Measurements from ENCODE around the gene CIPC. TPM values are rescaled to one million over a fixed set of nuclear protein-coding genes. Genes with fewer than 3 reads are reported as not detected.

Gene CIPC
- total and polyA plus RNA-seq, 9 donors, result 7.0 to 32.4 (median 21.4) TPM

DNA sequence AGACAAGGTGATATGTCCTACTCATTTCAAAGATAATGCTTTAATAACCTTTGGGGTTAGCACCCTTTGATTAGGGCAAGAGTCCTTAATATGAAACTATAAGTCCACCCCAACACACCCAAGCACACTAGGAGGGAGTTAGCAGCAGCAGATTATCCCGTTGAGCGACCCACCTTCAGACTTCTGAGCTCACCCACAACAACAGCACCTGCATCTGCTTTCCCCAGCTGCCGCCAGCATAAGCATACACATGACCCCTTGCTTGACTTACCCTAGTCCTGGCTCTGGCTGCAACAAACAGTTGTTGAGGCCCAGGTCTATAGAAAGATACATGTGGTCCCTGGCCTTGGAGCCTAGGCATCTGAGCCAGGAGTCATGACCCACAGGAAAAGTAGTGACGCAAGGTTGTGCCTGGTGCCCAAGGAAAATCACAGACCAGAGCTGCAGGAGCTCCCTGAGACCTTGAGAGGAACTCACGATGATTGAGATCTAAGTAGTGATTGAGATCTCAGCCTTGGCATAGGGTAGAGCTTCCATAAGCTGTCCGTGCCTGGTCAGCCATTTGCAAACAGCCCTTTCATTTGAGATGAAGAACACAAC is 24.6 kb downstream of the CIPC start:
- intact Hi-C loops (cut with DNase I), result no loop called here
- no peak overlapping the region for H3K27ac ChIP-seq
- no peak for TF ChIP-seq EP300 (IDR thresholded peaks at IDR 0.05)
- TF ChIP-seq POLR2A (IDR thresholded peaks at IDR 0.05), result no peak
- TF ChIP-seq, protein P1, sequence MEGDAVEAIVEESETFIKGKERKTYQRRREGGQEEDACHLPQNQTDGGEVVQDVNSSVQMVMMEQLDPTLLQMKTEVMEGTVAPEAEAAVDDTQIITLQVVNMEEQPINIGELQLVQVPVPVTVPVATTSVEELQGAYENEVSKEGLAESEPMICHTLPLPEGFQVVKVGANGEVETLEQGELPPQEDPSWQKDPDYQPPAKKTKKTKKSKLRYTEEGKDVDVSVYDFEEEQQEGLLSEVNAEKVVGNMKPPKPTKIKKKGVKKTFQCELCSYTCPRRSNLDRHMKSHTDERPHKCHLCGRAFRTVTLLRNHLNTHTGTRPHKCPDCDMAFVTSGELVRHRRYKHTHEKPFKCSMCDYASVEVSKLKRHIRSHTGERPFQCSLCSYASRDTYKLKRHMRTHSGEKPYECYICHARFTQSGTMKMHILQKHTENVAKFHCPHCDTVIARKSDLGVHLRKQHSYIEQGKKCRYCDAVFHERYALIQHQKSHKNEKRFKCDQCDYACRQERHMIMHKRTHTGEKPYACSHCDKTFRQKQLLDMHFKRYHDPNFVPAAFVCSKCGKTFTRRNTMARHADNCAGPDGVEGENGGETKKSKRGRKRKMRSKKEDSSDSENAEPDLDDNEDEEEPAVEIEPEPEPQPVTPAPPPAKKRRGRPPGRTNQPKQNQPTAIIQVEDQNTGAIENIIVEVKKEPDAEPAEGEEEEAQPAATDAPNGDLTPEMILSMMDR (IDR thresholded peaks at IDR 0.05), result no peak
- DNase-seq, result no peak
- no peaks in the 10 kb centered on the region for H3K36me3 ChIP-seq
- no peaks in the 10 kb centered on the region for H3K4me1 ChIP-seq (ENCODE audit: insufficient read depth)
- no peaks in the 10 kb centered on the region for H3K27me3 ChIP-seq
- no peak overlapping the region for H3K4me3 ChIP-seq
- H3K9me3 ChIP-seq, result no peaks in the 10 kb centered on the region
- WGBS, 3 donors, result 83 to 93% (median 85%) methylated on average over 6 of the region's 6 CpGs

DNA sequence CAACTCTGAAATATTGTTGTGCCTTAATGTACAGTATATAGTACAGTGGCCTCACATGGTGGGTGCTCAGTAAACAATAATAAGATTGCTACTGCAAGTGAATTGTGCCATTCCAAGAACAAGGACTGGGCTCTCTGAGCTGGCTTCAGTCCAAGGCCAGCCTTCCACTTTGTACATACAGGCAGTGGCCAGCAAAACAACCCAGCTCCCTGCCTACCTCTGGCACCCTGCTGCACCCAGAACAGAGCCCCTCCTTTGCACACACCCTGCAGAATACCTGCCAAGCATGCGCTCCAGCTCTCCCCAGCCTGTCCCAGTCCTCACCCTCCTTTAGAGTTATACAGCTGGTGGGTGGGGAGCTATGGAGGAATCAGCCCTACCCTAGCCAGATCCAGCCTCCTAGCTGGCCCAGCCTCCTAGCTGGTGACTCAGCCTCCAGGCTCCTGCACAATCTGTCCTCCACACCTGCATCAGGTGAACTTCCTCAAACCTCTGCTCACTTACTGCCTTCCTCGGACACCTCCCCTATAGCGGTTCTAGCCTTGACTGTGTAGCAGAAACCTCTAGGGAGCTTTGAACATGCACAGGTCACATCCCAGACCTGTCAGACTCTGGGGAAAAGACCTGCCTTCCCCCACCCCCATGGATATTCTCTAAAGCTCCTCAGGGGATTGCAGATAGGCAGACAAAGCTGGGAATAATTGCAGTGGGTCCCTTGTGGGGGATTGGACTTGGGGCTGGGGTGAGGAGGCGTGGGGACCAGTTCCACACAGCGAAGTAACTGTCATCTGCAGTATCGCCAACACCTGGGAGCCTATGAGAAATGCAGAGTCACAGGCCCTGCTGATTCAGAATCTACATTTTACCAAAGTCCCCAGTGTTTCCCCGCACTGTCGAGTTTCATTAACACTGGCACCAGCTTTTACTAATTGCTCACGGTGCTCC is 25.6 kb downstream of the CIPC start:
- Histone ChIP-seq H3K36me3 (no peaks in the 10 kb centered on the region), H3K9me3 (no peaks in the 10 kb centered on the region), H3K27ac (no peak overlapping the region), H3K4me1 (ENCODE audit: insufficient read depth) (no peaks in the 10 kb centered on the region), H3K27me3 (no peaks in the 10 kb centered on the region), H3K4me3 (no peak overlapping the region)
- intact Hi-C loops (cut with DNase I), result no loop called here
- no peak for TF ChIP-seq POLR2A (IDR thresholded peaks at IDR 0.05)
- TF ChIP-seq, protein P1 (IDR thresholded peaks at IDR 0.05), result no peak
- TF ChIP-seq EP300 (IDR thresholded peaks at IDR 0.05), result no peak
- 85 to 89% (median 89%) methylated on average over 9 of the region's 9 CpGs for WGBS, 3 donors
- DNase-seq, result no peak

DNA sequence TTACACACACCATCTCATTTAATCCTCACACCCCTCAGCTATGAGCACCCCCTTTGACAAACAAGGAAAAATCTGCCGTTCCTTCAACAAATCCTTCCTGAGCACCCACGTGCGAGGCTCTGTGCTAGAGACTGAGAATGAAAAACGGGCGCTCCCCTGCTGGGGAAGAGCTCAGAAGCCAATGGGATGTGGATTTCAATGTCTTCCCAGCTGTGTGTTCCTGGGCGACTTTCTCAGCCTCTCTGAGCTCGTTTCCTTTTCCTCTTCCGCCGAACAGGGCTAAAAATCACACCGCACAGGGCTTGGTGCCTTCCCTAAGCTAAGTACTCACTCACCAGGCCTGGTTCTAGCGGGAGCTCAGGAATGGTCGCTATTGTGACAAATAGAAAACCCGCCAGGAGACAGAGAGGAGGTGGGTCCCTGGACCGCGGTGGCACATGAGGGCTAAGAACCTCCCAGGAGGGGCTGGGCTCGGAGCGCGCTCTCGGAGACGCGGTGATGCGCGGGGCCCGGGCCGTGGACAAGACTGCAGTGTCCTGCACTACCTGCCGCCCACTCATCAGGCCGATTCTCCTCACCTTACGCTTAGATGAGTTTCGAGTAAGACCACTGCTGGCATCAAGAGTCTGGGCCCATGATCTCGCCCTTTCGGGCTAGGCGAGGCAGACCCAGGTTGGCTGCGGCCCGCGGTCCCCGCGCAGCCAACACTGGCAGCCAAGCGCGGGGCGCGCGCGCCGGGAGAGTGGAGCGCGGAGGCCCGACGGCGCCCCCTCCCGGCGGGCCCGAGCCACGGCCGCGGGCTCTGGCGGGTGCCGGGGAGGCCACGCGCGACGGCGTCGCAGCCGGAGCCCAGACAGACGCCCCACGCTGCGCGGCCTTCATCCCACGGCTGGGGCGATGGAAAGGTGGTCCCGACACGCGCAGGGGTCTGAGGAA is 26.6 kb downstream of the CIPC start:
- intact Hi-C loops (cut with DNase I), result no loop called here
- no peak overlapping the region for H3K27ac ChIP-seq
- peak overlapping the region; percentile 45 for H3K4me3 ChIP-seq
- no peaks in the 10 kb centered on the region for H3K27me3 ChIP-seq
- no peak for TF ChIP-seq POLR2A (IDR thresholded peaks at IDR 0.05)
- no peak for TF ChIP-seq EP300 (IDR thresholded peaks at IDR 0.05)
- TF ChIP-seq, protein P1 (IDR thresholded peaks at IDR 0.05), result peak in 2 of 3 donors; percentile 43 to 68
- no peaks in the 10 kb centered on the region for H3K36me3 ChIP-seq
- H3K9me3 ChIP-seq, result no peaks in the 10 kb centered on the region
- WGBS, 3 donors, result 6 to 10% (median 8%) methylated on average over 56 to 73 of the region's 73 CpGs
- DNase-seq, result peak in 4 of 5 donors; percentile 34 to 71 (median 40)
- H3K4me1 ChIP-seq (ENCODE audit: insufficient read depth), result no peaks in the 10 kb centered on the region

DNA sequence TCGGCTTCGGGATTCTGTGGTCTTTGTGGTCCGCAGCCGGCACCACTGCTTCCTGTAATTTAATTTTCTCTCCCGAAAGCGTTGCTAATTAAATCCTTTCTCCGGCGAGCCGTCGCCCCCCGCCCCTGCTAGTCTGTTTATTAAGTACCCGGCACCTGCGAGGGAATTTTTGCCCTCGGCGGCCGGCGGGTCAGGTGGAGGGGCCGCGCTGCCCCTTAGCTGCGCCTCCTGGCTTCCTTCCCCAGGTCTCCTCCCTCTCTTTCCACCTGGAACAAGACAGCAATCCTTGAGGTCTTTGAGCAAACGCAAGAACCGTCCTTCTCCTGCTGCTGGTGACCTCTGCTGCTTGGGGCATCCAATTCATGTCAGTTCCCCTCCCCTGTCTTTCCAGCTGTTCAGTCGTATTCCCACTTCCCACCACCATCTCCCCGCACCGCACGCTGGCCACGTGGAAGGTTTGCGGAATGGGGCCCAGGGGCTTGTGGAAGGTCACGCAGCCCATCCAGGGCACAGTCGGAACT is 27.3 kb downstream of the CIPC start:
- intact Hi-C loops (cut with DNase I), result no loop called here
- Histone ChIP-seq H3K4me3 (peak overlapping the region; percentile 45), H3K4me1 (ENCODE audit: insufficient read depth) (no peaks in the 10 kb centered on the region), H3K36me3 (no peaks in the 10 kb centered on the region), H3K9me3 (no peaks in the 10 kb centered on the region), H3K27me3 (no peaks in the 10 kb centered on the region), H3K27ac (no peak overlapping the region)
- DNase-seq, result no peak
- TF ChIP-seq, protein P1 (IDR thresholded peaks at IDR 0.05), result no peak
- TF ChIP-seq EP300 (IDR thresholded peaks at IDR 0.05) (no peak), POLR2A (IDR thresholded peaks at IDR 0.05) (no peak)
- 12 to 15% (median 13%) methylated on average over 30 of the region's 30 CpGs for WGBS, 3 donors
